Effector memory CD8-positive, alpha-beta T cell (primary cell): ENCODE results near the gene POU1F1.
A peak's percentile ranks its signal among the peaks of the same experiment; 100 is the strongest.

Experiments used
- ATAC-seq: fragments of 150-1000 bp; cut with Tn5 transposase; replicated peaks from 2 replicates; pipeline ENCODE4 v1.10.0; 2021; ENCODE audit warnings: mild to moderate bottlenecking, moderate library complexity
- DNase-seq, 3 experiments: peaks; one replicate each; pipeline ENCODE4 v3.0.0; 2021
- H3K27ac Mint-ChIP-seq, 2 donors: one replicate each; pipeline ENCODE4 v1.8.0; 2022; ENCODE audit warnings: mild to moderate bottlenecking in 2 of 2, mixed read lengths in 2 of 2, moderate library complexity in 2 of 2
- H3K27me3 Mint-ChIP-seq, 2 donors: one replicate each; pipeline ENCODE4 v1.8.0; 2022; ENCODE audit warnings: mixed read lengths in 2 of 2
- H3K36me3 Mint-ChIP-seq: one replicate; pipeline ENCODE4 v1.8.0; 2022; ENCODE audit warnings: mild to moderate bottlenecking, moderate library complexity, mixed read lengths; ENCODE audit not compliant: insufficient read depth
- H3K4me1 Mint-ChIP-seq, 2 donors: one replicate each; pipeline ENCODE4 v1.8.0; 2022; ENCODE audit warnings: low read depth in 2 of 2, mixed read lengths in 2 of 2
- H3K4me3 Mint-ChIP-seq, 2 donors: one replicate each; pipeline ENCODE4 v1.8.0; 2022; ENCODE audit warnings: mild to moderate bottlenecking in 2 of 2, mixed read lengths in 2 of 2, moderate library complexity in 2 of 2
- H3K9me3 Mint-ChIP-seq, 2 donors: one replicate each; pipeline ENCODE4 v1.8.0; 2022; ENCODE audit warnings: mixed read lengths in 2 of 2

The POU1F1 gene

DNA sequence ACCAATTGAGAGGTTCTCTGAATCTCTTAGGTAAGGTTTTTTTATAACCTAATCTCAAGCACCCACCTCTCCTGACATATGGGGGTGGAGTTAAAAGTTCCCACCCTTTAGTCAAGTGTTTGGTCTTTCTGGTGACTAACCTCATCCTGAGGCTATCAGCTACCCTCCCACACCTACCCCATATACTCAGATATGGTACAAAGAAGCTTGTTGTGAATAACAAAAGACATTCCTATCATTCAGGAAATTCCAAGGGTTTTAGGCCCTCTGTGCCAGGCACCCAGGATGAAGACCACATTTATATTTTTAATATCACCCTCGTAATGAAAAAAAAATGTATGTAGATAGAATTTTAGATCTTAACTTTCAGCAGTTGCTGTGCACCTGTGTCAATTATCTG, 40.3 kb downstream of the POU1F1 start:
- no peak overlapping the region for H3K4me3 Mint-ChIP-seq
- no peaks in the 10 kb centered on the region for H3K27me3 Mint-ChIP-seq
- H3K36me3 Mint-ChIP-seq, result no peaks in the 10 kb centered on the region
- H3K9me3 Mint-ChIP-seq, result no peaks in the 10 kb centered on the region
- no peak overlapping the region for H3K27ac Mint-ChIP-seq
- DNase-seq, result no peak
- H3K4me1 Mint-ChIP-seq, result peaks cover 19 to 36% of the 10 kb centered on the region in 2 donors
- ATAC-seq, result no peak

- DNase-seq, result no peak
- Mint-ChIP-seq H3K4me3 (no peak overlapping the region), H3K36me3 (no peaks in the 10 kb centered on the region), H3K27me3 (no peaks in the 10 kb centered on the region), H3K9me3 (no peaks in the 10 kb centered on the region), H3K4me1 (peaks cover 28 to 54% of the 10 kb centered on the region in 2 donors), H3K27ac (no peak overlapping the region)
- ATAC-seq, result no peak
Measured at GRCh38 chr3:87233805-87234204, 42.6 kb downstream of the POU1F1 start.

DNA sequence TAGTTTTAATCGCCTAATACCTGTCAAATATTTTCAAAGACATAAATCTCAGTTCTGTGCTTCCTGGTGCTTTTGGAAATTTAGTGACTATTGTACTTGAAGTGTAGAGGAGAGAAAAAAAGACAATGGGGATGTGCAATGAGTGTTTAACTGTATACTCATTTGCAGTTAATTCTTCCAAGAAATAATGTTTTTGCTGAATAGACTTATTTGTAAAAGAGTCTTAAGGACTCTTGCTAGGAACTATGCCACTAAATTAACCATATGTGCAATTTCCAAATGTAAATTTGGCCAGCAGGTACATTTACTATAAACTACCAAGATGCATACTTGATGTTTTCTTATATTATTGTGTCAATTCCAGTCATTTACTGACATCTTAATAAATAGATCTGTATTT, 47.3 kb downstream of the POU1F1 start:
- peaks cover 5% of the 10 kb centered on the region for H3K36me3 Mint-ChIP-seq
- peak overlapping the region in 1 of 2 donors; percentile 100 for H3K27ac Mint-ChIP-seq
- DNase-seq (no peak), ATAC-seq (no peak)
- H3K4me1 Mint-ChIP-seq, result peaks cover 38 to 53% of the 10 kb centered on the region in 2 donors
- peak overlapping the region; percentile 100 for H3K4me3 Mint-ChIP-seq
- no peaks in the 10 kb centered on the region for H3K27me3 Mint-ChIP-seq
- no peaks in the 10 kb centered on the region for H3K9me3 Mint-ChIP-seq

DNA sequence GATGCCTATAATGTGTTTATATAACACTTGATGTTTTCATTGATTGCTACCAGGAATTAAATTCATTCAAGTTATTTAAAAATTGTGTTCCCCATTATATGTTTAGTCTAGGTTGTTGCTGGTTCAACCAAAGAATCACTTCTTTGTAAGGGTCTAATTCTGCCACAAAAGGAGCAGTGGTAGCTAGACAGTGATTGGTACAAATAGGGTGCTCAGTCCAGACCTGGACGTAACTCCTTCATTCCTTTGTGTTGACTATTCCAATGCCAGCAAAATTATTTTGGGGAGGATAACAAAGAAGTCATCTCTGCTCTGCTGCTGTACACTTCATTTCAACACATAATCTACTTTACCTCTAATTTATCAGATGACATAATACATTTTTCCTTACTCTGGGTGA, 48.1 kb downstream of the POU1F1 start:
- Mint-ChIP-seq H3K4me1 (peaks cover 36 to 47% of the 10 kb centered on the region in 2 donors), H3K27ac (peak overlapping the region in 1 of 2 donors; percentile 100), H3K27me3 (peaks cover 0 to under 1% of the 10 kb centered on the region in 2 donors), H3K4me3 (peak overlapping the region; percentile 100), H3K36me3 (peaks cover 5% of the 10 kb centered on the region), H3K9me3 (no peaks in the 10 kb centered on the region)
- ATAC-seq, result no peak
- DNase-seq, result no peak

DNA sequence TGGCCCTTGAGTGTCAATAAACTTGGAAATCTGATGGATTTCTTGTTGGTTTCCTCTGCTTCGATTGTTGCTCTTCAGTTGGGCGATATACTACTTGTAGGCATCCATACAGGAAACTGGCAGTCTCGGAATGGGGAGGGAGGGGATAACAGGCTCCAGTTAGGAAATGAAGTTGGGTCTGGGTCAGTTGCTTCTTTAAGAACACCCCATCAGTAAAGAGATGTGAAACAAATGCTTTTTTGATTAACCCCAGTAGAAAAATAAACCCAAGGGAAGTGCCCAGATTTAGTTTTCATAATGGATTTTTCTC, 48.6 kb downstream of the POU1F1 start:
- H3K4me1 Mint-ChIP-seq, result peaks cover 31 to 42% of the 10 kb centered on the region in 2 donors

DNA sequence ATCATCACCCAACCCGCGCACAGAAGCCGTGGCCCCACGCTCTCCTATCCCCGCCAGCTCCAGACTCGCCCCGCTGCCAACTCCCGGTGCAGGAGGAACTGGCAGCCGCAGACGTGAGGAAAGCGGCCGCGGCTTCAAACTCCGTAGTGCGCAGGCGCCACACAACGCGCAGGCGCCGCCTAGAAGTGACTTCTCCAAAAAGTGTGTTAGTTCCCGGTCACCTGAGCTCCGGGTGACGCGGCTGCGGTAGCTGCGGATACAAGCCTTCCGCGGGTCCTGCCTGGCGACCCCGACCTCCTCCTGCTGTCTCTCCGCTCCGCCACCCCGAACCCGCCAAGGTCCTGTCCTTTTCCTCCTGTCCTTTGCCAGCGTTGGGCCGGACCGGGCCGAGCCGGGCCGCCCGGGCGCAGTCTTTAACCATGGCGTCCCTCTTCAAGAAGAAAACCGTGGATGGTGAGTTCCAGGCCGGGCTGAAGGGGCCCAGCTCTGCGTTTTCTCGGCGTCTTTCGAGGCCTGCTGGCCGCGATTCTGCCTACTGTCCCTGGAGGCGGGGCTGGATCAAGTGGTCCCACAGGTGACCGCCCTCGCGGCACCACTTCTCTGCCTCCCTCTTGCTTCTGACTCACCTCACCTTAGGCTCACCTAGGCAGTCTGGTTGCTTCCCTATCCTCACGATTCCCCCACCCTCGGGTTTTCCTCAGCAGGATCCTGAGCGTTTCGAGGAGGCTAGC, 49.1 kb downstream of the POU1F1 start, which contains the start of gene CHMP2B:
CHMP2B (plus strand) TSS at position 206 of the 731 bp plus-strand sequence; CDS start at position 420, 214 bp downstream.
- H3K27ac Mint-ChIP-seq, result peak within 1 kb of the TSS; percentile 99 to 100

More for the DNA sequence above, 48.6 kb downstream of the POU1F1 start:
- Mint-ChIP-seq H3K4me3 (peak overlapping the region; percentile 100), H3K27ac (peak overlapping the region; percentile 99 to 100), H3K9me3 (no peaks in the 10 kb centered on the region), H3K36me3 (peaks cover 5% of the 10 kb centered on the region), H3K27me3 (peaks cover 0 to 6% of the 10 kb centered on the region in 2 donors)
- DNase-seq (no peak), ATAC-seq (no peak)

DNA sequence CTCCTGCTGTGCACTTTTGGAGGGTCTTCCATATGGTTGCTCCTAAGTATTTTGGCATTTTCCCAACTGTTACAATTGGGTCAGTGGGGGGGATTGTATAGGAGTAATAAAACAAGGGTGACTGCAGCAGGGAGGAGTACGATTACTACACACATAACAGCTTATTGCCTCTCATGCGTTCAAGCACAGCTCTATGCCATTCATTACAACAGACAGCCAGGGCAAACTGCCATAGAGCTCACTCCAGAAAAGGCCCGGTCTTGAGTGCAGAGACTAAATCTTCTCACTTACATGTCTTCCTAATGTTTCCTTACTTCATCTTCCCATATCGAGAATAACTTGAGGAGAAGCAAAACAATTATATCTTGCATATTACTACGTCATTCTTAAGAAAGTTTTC, 50.7 kb downstream of the POU1F1 start:
- ATAC-seq (no peak), DNase-seq (no peak)
- H3K27ac Mint-ChIP-seq, result no peak overlapping the region
- H3K9me3 Mint-ChIP-seq, result no peaks in the 10 kb centered on the region
- peaks cover 5% of the 10 kb centered on the region for H3K36me3 Mint-ChIP-seq
- peak overlapping the region; percentile 21 to 100 for H3K4me3 Mint-ChIP-seq
- H3K4me1 Mint-ChIP-seq, result peaks cover 16 to 30% of the 10 kb centered on the region in 2 donors
- peaks cover 0 to 13% of the 10 kb centered on the region in 2 donors for H3K27me3 Mint-ChIP-seq

More for the DNA sequence above, 49.1 kb downstream of the POU1F1 start, which contains the start of gene CHMP2B:
- H3K4me3 Mint-ChIP-seq, result peak within 1 kb of the TSS; percentile 100
- no peaks in the 10 kb centered on the region for H3K9me3 Mint-ChIP-seq
- peak; percentile 86 for ATAC-seq
- H3K27me3 Mint-ChIP-seq, result peaks cover 0 to 11% of the 10 kb centered on the region in 2 donors
- peaks cover 27 to 41% of the 10 kb centered on the region in 2 donors for H3K4me1 Mint-ChIP-seq
- peak; percentile 88 to 91 (median 90) for DNase-seq
- H3K36me3 Mint-ChIP-seq, result peaks cover 5% of the 10 kb centered on the region

DNA sequence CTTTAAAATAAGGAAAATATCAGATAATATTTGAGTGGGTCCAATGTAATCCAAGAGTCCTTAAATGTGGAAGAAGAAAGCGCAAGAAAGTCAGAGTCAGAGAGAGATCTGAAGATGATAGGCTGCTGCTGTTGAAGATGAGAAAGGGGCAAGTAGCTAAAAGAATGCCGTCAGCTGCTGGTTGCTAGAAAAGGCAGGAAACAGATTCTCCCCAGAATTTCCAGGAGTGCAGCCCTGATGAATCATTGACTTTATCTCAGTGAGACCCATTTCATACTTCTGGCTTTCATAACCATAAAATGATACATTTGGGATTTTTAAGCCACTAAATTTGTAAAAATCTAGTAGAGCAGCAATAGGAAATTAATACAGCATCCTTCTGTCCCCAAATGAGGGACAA, 56.8 kb downstream of the POU1F1 start:
- Mint-ChIP-seq H3K27ac (no peak overlapping the region), H3K27me3 (peaks cover 31 to 51% of the 10 kb centered on the region in 2 donors), H3K9me3 (peaks cover 0 to 2% of the 10 kb centered on the region in 2 donors), H3K4me1 (no peaks in the 10 kb centered on the region), H3K36me3 (no peaks in the 10 kb centered on the region), H3K4me3 (no peak overlapping the region)
- DNase-seq (no peak), ATAC-seq (no peak)

DNA sequence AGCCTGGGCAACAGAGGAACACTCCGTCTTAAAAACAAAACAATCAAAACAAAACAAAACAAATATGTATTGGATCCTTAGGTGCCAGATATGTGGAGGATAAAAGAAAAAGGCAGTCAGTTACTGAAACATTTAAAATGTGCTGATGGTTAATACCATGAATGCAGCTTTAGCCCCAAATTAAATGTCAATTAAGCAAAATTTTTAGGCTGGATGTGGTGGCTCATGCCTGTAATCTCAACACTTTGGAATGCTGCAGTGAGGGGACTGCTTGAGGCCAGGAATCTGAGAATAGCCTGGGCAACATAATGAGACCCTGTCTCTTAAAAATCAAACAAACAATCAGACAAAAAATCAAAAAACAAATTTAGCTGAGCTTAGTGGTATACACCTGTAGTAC, 57.8 kb downstream of the POU1F1 start:
- Mint-ChIP-seq H3K9me3 (peaks cover 0 to 2% of the 10 kb centered on the region in 2 donors), H3K27me3 (peaks cover 31 to 51% of the 10 kb centered on the region in 2 donors), H3K27ac (no peak overlapping the region), H3K4me3 (no peak overlapping the region), H3K36me3 (no peaks in the 10 kb centered on the region), H3K4me1 (no peaks in the 10 kb centered on the region)
- ATAC-seq (no peak), DNase-seq (no peak)
